Activated T-helper 9 cell treated with anti-CD3 and anti-CD28 coated beads, Interleukin-2, amount 50 U/mL, for 16 hours (primary cell): Measurements from ENCODE around the gene ADAMTS16.

ENCODE experiments used
- DNase-seq: peaks from one replicate; pipeline ENCODE4 v3.0.0-alpha.2; 2020; ENCODE audit warnings: low read depth

Gene ADAMTS16

DNA sequence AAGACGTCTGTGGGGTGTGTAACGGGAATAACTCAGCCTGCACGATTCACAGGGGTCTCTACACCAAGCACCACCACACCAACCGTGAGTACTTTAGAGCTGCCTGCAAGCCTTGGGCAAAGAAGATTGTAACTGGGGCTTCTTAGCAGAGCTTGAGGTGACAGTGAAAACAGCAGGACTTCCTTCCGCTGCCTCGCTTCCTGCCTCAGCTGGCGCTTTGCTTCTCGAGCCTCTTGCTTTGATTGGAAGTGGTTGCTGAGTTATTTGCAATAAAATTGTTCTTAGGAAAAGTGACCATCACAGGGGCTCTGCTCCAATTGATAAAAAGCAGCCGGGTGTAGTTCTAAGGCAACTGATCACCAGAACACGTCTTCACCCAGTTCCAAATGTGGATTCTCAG lies 99.1 kb downstream of the ADAMTS16 start:
- no peak for DNase-seq

GRCh38 chr5:5240234-5240633 lies 100.1 kb downstream of the ADAMTS16 start:
- DNase-seq, result no peak

DNA sequence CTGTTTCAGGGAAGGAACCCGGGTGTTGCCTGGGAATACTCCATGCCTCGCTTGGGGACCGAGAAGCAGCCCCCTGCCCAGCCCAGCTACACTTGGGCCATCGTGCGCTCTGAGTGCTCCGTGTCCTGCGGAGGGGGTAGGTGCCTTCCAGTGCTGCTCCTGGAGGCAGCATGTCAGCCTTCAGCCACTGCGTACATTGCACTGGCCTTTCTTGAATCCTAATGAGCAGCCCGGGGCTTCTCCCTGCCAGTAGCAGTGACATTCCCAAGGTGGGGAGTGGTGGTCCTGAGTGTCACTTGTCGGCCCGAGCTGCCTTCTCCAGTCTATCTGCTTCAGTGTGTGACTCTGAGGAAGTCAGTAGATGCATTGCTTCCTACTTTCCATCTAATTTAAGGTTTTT lies 101.9 kb downstream of the ADAMTS16 start:
- no peak for DNase-seq

DNA sequence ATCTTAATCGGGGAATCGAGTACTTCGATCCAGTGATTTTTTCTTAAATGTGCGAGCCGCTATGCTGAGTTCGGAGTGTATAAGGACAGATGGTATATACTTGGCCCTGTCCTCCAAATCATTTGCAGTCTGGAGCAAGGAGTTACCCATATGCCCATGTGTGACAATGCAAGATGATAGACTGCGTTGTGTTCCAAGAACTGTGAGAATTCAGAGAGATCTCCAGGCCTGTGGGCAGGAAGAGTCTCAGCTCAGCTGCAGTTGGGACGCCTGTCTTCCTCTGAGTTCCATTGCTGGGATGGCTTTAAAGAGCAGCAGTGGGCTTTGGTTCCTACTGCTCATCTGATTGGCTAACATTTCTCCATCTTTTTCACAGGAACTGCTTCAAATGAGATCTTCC lies 106.6 kb downstream of the ADAMTS16 start:
- DNase-seq, result no peak

DNA sequence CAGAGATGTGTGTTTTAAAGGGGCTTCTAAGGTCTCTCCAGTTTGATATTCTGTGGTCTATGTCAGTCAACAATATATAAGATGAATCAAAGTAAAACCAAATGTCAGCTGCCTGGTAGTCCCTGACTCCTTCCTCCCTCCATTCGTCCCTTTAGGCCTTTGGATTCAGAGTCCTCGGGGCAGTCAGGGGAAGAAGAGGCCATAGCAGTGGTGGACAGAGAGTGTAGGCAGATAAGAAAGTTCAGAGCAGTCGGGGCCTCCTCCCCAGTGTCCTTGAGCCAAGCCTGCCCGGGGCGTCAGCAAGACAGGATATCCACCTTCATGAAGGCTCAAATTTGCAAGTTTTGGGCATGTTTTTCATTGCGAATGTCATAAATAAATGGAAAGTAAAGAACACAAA lies 110.6 kb downstream of the ADAMTS16 start:
- DNase-seq, result no peak

DNA sequence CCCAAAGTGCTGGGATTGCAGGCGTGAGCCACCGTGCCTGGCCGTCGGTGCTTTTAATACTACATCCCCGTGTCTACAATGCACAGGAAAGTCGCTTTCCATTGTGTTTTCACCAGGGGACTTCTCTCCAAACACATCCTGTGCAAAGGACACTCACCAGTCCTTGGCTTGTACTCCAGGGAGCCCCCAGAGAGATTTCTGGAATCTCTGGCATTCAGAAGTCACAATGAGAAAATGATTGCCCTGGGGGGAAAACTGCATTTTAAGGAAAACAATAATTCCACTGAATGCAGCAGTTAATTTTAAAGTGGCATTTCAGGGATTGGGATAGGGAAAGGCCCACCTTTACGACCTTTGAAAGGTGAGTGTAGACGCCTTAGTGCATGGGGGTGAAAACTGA lies 112.0 kb downstream of the ADAMTS16 start:
- no peak for DNase-seq

GRCh38 chr5:5257353-5257752 lies 117.2 kb downstream of the ADAMTS16 start:
- no peak for DNase-seq

GRCh38 chr5:5258564-5258963 lies 118.4 kb downstream of the ADAMTS16 start:
- no peak for DNase-seq

- DNase-seq, result no peak
Observed at GRCh38 chr5:5264727-5265126, 124.6 kb downstream of the ADAMTS16 start.

DNA sequence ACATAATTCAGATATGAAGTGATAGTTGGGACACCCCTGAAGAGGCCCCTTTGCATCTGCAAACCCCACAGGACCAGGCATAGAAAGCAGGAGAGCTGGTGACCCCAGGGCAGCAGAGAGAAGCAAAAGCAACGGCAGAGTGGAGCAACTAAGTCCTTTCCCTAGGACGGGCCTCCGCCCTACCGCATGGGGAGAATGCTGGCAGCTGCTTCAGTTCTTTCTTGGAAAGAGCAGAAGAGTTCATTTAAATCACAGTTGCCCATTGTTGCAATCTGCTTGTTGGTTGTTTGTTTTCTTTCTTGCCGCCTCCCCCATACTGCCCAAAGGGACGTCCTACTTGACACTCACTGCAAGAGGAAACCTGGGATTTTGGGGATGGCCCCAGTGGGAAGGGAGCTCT lies 126.2 kb downstream of the ADAMTS16 start:
- DNase-seq, result no peak

DNA sequence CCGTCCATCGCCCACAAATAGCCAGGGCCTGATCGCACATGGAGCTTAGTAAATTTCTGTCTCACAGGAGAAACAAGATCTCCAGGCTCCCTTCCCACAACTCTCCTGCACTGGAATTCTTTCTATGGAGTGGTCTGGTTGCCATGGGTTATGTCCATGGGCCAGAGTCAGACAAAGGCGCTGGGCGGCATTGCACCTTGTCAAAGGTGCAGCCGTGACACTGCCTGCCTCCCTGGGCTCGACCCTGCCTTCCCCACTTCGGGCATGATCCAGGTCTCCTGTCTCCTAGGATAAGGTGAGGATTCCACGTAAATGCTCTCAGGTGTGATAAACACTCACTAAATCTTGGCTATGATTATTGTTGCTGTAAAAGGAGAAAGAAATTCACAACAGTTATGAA lies 130.0 kb downstream of the ADAMTS16 start:
- DNase-seq, result no peak

DNA sequence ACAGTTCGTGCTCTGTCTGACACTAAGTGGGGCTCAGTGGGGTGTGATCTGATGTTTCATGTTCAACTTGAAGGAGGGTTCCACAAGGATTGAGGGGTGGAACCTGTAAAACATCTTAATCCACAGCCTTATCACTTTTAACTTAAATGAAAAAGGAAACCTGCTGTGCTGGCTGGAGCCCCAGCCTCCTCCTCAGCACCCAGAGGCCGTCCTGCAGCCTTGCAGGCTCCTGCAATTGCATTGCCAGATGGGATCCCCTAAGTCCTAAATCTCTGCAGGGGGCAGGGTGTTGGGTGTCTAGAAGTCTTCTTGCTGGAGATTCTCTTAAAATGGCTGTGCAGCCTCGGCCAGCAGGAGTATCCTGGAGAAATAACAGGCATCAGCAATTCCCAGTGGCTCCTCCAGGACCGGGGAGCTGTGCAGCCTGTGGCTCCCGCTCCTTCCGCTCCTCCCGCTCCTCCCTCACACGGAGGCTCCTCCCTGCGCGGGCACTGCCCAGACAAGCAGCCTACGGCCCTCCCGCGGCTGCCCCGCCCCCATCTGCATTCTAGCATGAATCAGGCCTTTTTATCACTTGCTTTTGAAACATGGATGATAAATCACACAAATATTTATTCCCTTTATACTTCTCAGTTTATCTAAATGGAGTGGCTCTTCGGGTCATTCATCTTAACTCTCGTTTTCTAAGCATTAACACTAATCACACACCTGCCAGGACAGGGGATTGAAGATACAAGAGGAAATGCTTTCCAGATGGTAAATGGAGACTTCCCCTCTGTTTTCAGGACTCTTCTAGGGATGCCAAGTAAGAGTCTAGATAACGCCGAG lies 131.0 kb downstream of the ADAMTS16 start:
- DNase-seq, result no peak

DNA sequence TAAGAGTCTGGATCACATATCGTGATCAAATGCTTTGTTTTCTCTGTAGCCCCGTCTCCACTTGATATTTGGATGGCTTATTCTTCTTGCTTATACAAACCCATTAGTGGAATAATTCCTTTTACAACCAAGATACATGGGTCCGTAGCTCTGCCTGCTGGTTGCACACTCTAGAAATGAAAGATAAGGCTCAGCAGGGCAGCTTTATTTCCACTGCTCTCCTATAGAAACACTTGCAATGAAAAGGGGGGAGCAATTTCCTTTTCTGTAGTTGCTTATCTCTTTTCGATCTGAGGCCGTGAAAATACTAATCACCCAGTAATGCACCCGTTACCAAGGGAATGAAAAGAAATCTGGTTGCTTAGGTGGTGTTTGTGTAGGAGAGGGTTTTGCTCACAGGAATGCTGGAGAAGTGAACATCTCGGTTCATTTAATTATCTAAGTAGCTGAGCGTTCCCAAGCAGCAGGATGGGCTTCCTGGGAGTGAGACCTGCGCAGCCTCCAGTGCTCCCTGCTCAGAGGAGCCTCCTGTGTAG lies 131.7 kb downstream of the ADAMTS16 start:
- DNase-seq, result no peak

DNA sequence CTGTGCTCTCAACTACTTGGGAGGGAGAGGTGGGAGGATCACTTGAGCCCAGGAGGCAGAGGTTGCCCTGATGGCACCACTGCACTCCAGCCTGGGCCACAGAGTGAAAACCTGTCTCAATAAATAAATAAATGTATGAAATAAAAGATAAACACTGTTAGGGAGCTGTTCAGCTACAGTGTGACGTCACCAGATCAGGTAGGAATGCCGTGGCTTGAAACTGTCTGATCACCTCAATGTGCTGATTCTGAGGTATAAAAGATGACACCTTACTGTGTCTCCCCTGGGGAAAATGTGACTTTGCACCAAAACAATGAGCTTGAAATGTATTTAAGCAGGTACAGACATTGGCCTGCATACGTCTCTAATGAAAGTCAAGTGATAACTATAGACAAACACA lies 133.3 kb downstream of the ADAMTS16 start:
- no peak for DNase-seq

- DNase-seq, result no peak
Observed at GRCh38 chr5:5273976-5274375, 133.8 kb downstream of the ADAMTS16 start.

GRCh38 chr5:5275211-5275610 lies 135.1 kb downstream of the ADAMTS16 start:
- no peak for DNase-seq

DNA sequence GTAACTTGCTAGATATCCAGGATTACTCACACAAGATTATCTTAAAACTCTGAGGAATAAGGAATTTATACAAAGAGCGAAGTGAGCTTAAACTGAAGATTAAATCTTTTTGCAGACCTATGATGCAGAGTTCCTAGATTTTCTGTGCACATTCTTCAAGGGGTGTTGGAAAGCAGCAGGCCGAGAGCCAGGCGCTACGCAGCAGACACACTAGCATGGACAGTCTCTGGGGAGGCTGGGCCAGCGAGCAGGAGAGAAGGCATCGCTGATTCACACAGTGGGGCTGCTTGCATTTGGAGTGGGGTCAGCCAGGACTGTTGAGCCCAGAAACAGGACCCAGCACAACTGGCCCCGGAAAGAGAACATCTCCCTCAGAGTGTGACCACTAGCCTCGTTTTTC lies 136.3 kb downstream of the ADAMTS16 start:
- DNase-seq, result no peak

GRCh38 chr5:5276951-5277517 lies 136.9 kb downstream of the ADAMTS16 start:
- no peak for DNase-seq

DNA sequence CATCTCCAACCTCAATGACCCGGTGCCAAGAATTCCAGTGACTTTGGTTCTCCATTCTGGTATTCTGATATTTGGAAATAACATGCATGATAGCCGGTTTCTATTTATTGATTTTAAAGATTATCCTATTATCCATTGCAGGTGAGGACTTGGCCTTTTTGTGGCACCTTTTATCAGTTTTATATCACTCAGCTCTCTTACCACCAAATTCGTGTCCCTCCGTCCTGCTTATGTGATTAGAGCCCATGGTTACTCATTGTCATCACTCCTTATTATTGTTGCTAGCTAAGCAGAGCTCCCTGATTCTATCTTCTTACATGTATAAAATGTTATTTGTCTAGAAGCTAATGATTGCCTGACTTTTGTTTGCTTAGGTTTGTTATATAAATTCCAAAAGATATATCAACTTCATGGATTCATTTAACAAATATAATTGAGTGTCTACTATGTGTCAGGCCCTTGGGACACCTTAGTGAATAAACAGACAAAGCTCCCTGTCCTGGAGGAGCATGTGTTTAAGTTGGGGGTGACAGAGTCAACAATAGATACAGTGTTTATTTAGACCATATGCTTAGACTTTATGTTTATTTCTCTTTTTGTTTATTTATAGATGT lies 138.2 kb downstream of the ADAMTS16 start:
- DNase-seq, result no peak

DNA sequence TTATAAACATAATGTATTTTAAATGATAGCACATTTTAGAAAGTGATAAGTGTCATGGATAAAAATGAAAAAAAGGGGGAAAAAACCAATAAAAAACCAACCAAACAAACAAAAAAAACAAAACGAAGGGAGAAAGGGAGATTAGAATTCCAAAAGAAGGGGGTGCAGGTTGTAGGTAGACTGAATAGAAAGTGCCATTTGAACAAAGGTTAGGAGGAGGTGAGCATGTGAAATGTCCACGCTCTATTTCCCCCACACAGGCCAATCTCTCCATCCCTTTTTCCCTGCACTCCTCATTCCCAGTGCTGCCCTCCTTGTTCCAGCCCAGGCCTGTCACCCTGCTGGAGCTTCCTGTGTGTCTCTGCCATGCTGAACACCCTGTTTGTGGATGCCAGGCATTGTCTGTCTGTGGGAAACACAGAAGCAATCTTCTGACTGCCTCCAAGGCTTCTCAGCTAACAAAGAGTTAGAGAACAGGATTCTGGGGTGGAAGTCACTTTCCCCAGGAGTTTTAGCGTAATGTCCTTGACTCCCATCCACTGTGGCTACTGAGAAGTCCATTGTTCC lies 138.8 kb downstream of the ADAMTS16 start:
- no peak for DNase-seq

- no peak for DNase-seq
Observed at GRCh38 chr5:5285906-5286305, 145.8 kb downstream of the ADAMTS16 start.

- DNase-seq, result no peak
Observed at GRCh38 chr5:5287419-5287818, 147.3 kb downstream of the ADAMTS16 start.

GRCh38 chr5:5288201-5288600 lies 148.1 kb downstream of the ADAMTS16 start:
- no peak for DNase-seq
